GM18907 (cell line): Measurements from ENCODE around the gene VPS41.
A peak's percentile ranks its signal among the peaks of the same experiment; 100 is the strongest.
"Not testable (repeated sequence)": the region's sequence is repeated elsewhere in the genome, so short reads cannot be mapped to it uniquely, and the experiment has no call there.

Experiments used
- ATAC-seq: cut with Tn5 transposase; IDR thresholded peaks from one replicate; pipeline ENCODE4 v1.9.1; 2021; ENCODE audit warnings: mild to moderate bottlenecking, moderate library complexity; ENCODE audit not compliant: unreplicated experiment

VPS41 gene

GRCh38 chr7:38908759-38909335 lies at the start of gene VPS41:
Gene VPS41, minus strand, starts transcription at chr7:38909191. Its CDS starts 17 bp downstream, at chr7:38909174.
- peak; percentile 99 for ATAC-seq

GRCh38 chr7:38955892-38956291 lies 46.9 kb upstream of the VPS41 start:
- no peak for ATAC-seq

DNA sequence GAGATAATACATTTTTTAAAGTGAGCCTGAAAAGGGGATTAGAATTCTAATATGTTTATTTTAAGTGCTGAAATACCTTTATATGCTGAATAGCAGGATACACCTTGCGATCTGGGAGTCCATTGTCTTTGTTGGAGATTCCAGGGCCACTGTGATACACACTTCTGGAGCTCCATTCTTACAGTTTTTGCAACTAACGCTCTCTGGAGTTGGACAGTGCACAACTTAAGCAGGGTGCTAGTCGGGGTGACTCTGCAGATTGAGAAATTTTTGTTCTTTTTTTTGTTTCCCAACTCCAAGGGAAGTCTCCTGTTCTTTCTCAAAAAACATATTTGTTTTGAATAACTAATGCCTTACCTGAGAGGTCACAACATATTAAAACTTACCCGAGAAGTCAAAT lies 45.0 kb upstream of the VPS41 start:
- ATAC-seq, result no peak

DNA sequence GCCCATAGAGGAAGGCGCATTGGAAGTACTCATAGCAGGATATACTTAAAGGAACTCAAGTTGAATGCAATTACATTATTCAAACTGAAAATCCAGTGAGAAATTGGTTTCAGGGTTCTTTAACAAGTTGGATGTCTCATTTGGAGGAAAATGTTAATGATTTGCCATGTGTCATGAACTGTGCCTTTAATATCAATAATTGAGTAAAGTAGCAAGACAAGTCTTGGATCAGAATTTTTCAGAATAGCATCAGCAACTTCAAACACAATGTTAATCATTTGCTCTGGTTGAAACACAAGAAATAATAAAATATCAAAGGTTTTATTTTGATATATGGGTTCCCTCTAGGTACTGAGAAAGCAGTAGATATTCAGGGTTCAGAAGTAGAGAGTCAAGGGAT lies 44.2 kb upstream of the VPS41 start:
- no peak for ATAC-seq

GRCh38 chr7:38951213-38951612 lies 42.2 kb upstream of the VPS41 start:
- ATAC-seq, result no peak

DNA sequence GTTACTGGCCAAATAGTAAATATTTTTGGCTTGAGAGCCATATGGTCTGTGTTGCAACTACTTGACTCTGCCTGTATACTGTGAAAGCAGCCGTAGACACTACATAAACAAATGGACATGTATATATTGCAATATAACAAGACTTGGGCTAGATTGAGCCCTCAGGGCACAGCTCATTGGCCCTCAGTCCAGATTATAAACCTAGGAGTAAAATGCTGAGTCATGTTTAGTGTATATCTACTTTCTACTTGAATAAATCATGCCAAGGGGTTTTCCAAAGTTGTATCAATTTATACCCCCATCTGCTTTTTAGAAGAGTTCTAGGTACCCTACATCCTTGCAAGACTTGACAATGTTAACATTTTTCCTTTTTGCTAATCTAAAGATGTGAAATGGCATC lies 41.3 kb upstream of the VPS41 start:
- ATAC-seq, result no peak

DNA sequence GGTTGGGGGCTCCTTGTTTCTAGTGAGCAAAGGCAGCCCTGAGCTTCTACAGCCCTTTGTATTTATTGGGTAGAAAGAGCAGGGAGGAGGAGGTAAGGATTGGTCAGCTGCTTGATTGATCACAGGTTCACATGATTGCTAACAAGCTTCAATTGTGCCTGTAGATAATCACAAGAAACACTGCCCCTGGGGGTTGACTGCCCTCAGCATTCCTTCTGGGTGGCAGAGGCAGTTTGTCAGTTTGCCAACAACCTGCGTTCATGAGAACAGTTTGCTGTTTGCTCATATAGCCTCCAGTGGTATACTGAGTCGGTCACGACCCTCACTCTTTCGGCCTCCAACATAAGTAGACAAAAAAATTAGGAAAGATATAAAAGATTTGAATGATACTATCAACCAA lies 38.5 kb upstream of the VPS41 start:
- not testable (repeated sequence) for ATAC-seq

DNA sequence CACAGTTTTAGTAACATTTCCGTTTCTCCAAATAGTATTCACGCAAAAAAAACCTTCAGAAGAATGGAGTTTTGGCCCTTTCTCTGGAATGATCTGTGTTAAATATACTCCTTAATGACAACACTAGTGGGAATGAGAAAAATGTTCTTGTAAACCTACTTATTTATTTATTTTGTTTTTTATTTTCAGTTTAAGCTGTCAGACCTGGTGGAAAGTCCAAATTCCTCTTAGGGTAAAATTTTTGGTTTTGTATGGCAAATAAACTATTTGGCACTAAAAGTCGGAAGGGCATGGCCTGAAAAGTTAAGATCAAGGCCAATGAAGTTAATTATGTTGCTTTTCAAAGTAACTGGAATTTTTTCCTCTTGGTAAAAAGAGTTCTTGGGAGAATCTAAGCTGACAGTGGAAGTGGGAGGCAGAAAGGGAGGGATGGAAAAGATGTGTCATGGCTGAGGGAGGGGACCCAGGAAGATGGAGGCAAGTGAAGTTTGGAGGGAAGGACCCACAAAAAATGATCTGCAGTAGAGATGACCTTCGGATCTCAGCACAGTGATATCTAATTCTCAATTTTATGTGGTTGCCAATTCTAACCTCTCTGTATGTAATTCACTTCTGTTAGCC lies 33.5 kb upstream of the VPS41 start:
- ATAC-seq, result no peak

GRCh38 chr7:38940774-38941173 lies 31.8 kb upstream of the VPS41 start:
- no peak for ATAC-seq

- no peak for ATAC-seq
Measured at GRCh38 chr7:38938589-38938988, 29.6 kb upstream of the VPS41 start.

DNA sequence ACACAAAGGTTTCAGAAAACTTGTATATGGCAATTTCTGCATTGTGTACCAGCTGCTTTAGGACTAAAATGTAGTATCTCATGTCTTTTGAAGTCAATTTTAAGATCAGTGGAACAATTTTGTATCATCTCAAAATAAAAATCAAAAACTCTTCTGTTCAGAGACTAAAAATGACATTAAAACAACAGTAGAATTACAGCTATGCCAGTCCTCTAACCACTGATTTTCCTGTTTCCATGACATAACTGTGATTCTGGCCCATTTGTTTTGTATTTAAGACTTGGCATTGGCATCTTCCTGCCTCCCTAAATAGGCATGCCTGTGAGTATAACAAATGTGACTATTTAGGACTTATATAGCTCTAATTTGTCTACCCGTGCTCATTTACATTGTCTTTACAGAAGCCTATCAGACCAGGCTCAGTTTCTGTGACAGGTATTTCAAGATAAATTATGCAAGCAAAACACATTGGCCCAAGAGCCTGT lies 29.1 kb upstream of the VPS41 start:
- ATAC-seq, result no peak

- no peak for ATAC-seq
Measured at GRCh38 chr7:38936641-38937040, 27.6 kb upstream of the VPS41 start.

DNA sequence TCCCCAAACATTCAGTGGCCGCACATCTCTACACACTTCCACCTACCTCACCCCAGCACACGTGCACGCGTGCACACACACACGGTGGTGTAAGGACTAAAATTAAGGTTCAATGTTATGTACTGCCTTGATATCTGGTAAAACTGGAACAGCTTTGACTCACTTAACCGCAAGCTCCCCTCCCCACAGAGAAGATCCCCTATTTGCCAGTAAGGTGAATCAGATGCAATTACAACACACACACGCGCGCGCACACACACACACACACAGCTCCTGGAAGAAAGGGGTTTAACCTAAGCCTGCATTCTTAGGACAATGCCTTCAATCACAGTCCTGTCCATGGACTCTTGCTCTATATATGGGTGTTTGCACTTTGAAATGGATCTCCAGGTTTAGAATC lies 25.5 kb upstream of the VPS41 start:
- ATAC-seq, result no peak

- ATAC-seq, result no peak
Measured at GRCh38 chr7:38934051-38934450, 25.1 kb upstream of the VPS41 start.

DNA sequence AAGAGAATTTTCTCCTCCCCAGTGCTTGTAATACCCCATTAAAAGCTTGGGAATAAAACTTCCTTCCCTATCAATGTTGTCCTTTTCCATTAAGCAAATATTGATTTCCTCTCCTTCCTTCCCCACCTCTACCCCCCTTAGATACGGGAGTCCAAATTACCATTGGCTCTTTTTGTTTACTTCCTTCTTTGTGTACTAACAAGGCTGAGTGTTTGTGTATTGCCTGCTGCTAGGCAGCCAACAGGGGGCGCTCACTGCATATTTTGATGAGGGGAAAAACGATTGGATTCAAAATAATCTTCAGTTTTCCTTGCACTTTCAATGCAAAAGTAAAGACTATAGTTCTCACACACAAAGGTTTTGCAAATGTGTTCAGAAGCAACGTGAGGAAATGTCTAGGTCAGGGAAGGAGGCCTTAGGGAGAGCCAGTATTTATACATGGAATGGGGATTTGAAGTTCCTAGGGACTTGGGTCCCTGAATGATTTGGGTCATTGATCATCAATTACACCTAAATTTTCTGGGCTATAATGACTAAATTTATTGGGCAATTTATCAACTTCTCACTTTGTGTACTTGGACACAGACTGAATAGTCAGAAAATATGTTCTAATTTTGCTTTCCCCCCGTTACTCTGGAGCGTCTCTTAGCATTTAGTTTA lies 23.6 kb upstream of the VPS41 start:
- peak; percentile 79 for ATAC-seq

DNA sequence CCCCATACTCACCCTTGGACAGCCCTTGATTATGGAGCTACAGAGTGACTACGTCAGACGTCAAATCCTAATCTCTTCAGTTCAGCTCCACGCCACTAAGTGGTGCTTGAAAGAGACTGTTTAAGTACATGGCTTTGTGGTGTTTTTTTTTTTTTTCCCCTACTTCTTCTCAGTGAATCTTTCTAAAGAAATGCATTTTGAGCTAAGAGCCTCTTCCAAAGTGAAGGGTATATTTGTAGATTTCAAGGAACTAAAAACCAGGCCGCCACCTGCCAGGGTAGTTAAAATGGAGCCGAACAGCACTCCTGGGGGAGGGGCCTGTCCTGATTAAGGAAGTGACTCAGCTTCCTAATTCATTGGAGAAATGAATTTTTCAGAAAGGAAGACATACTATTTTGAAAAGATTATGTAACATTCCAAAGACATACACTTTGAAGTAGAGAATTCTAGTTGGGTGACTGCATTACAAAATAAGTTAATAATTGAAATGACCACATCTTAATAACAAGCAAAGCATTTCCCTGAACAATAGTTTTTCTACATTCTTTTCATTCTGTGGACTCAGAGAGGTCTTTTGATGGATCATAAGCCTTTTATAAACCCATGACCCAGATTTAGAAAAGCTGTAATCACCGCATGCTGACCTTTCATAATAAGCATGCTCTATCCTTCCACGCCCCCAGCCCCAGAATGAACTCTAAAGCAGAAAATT lies 20.6 kb upstream of the VPS41 start:
- no peak for ATAC-seq

DNA sequence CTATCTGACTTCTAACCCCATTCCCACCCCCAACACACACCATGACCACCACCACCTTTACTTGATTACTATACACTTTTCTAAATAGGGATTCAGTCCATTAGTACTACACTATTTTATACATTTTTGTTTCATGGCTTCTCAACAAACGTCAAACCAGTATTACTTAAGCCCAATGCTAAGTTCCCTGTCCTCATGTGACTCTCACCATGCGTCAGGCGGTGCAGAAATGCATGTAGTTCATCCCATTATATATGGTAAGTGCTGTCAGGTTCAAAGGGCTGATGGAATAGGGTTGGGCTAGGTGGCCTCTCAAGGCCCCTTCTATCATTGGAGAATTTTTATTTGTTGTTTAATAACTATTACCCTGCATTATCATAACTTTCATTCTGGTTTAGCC lies 19.5 kb upstream of the VPS41 start:
- ATAC-seq, result no peak

GRCh38 chr7:38927751-38928150 lies 18.8 kb upstream of the VPS41 start:
- no peak for ATAC-seq

DNA sequence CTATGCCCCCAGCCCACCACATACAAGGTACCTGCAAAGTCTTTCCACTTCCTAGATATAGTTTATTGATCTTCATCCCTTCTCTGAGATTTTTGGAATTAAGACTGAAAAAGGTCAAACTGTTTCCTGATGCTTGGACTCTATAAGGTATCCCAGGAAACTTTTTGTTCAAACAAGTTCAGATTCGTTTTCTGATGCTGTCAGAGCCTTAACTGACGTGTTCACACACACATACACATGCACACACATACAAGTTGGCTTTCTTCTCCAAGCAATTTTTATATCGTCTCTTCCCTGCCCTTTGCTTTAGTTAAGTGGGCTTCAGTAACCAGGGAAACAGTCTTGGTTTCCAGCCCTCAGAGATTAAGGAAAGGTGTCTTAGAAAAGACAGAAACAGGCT lies 11.7 kb upstream of the VPS41 start:
- no peak for ATAC-seq

GRCh38 chr7:38916396-38916795 lies 7.4 kb upstream of the VPS41 start:
- ATAC-seq, result no peak

- no peak for ATAC-seq
Measured at GRCh38 chr7:38909870-38910269, 879 bp upstream of the VPS41 start.

- no peak for ATAC-seq
Measured at GRCh38 chr7:38907766-38908165, 1.2 kb downstream of the VPS41 start.
